ENCODE results near the gene ZCCHC2.

ZCCHC2 gene

DNA sequence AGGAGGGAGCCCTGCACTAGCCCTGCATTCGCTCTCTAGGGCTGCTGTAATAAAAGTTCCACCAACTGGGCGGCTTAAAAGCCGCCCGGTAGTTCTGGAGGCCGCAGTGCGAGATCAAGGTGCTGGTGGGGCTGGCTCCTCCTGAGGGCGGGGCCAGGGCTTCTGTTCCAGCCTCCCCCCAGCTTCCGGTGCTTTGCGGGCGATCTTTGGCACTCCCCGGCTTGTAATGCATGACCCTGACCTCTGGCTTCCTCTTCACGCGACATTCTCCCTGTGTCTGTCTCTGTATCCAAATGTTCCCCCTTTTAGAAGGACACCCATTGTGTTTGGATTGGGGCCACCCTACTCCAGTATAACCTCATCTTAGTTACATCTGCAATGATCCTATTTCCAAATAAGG lies 84.5 kb downstream of the ZCCHC2 start:
- Histone ChIP-seq H3K4me2 (ENCODE audit: low read length) (no peak overlapping the region), H3K9me3 (ENCODE audit: low read length) (no peaks in the 10 kb centered on the region), H3K27ac (ENCODE audit: low read depth, low read length, poor library complexity, severe bottlenecking) (no peak overlapping the region), H3K27me3 (ENCODE audit: insufficient read depth, low read length) (no peaks in the 10 kb centered on the region; the same call in 1 of the 2 replicates), H4K20me1 (ENCODE audit: insufficient read depth, low read length) (no peaks in the 10 kb centered on the region), H2AFZ (ENCODE audit: low read length) (no peak overlapping the region), H3F3A (ENCODE audit: insufficient read depth, low read length) (no peaks in the 10 kb centered on the region), H3K36me3 (ENCODE audit: insufficient read depth, low read length) (no peaks in the 10 kb centered on the region), H3K4me3 (ENCODE audit: low read depth, low read length, poor library complexity, severe bottlenecking) (no peak overlapping the region), H3K9me2 (ENCODE audit: low read depth, low read length) (no peaks in the 10 kb centered on the region), H3K4me1 (ENCODE audit: insufficient read depth, low read length, severe bottlenecking) (no peaks in the 10 kb centered on the region), H3K79me2 (ENCODE audit: insufficient read depth, low read length) (no peaks in the 10 kb centered on the region), H3K9ac (ENCODE audit: low read length) (no peak overlapping the region)
- TF ChIP-seq EZH2 (IDR thresholded peaks at IDR 0.05; ENCODE audit: borderline replicate concordance, low read length) = no peak
- TF ChIP-seq, protein P1, sequence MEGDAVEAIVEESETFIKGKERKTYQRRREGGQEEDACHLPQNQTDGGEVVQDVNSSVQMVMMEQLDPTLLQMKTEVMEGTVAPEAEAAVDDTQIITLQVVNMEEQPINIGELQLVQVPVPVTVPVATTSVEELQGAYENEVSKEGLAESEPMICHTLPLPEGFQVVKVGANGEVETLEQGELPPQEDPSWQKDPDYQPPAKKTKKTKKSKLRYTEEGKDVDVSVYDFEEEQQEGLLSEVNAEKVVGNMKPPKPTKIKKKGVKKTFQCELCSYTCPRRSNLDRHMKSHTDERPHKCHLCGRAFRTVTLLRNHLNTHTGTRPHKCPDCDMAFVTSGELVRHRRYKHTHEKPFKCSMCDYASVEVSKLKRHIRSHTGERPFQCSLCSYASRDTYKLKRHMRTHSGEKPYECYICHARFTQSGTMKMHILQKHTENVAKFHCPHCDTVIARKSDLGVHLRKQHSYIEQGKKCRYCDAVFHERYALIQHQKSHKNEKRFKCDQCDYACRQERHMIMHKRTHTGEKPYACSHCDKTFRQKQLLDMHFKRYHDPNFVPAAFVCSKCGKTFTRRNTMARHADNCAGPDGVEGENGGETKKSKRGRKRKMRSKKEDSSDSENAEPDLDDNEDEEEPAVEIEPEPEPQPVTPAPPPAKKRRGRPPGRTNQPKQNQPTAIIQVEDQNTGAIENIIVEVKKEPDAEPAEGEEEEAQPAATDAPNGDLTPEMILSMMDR (IDR thresholded peaks at IDR 0.05; ENCODE audit: low read length) = no peak

DNA sequence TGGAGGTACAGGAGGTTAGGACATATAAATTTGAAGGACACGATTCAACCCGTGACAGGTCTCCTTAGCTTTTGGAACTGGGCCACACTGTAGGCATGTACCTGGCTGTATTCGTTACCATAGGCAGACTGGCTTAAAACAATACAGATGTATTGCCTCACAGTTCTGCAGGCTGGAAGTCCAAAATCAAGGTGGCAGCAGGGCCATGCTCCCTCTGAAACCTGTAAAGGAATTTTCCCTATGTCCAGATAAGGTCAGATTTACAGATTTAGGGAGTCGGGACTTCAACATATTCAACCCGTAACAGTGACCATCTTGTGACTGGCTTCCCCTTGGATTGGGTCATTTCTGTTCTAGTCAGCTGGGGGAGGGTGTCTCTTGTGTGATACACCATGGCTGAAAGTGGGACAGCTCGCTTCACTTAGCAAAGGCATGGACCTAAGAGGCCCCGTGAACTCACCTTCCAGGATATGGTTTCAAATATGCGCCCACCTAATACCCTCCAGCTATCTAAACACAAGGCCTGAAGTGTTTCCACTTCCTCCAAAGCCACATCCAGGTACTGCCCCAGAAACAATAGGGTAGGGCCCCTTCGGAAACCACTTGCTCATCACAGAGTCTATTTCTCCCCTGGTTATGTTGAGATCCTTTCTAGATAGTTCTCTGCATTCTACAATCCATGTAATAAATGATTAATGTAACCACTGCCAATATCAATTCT lies 85.0 kb downstream of the ZCCHC2 start:
- H2AFZ ChIP-seq (ENCODE audit: low read length) = no peak overlapping the region
- H3K36me3 ChIP-seq (ENCODE audit: insufficient read depth, low read length) = no peaks in the 10 kb centered on the region
- H3K9ac ChIP-seq (ENCODE audit: low read length) = no peak overlapping the region
- no peak for TF ChIP-seq EZH2 (IDR thresholded peaks at IDR 0.05; ENCODE audit: borderline replicate concordance, low read length)
- TF ChIP-seq, protein P1 (IDR thresholded peaks at IDR 0.05; ENCODE audit: low read length) = no peak
- H3K79me2 ChIP-seq (ENCODE audit: insufficient read depth, low read length) = no peaks in the 10 kb centered on the region
- no peaks in the 10 kb centered on the region for H3K9me2 ChIP-seq (ENCODE audit: low read depth, low read length)
- H3F3A ChIP-seq (ENCODE audit: insufficient read depth, low read length) = no peaks in the 10 kb centered on the region
- no peak overlapping the region for H3K4me3 ChIP-seq (ENCODE audit: low read depth, low read length, poor library complexity, severe bottlenecking)
- H3K9me3 ChIP-seq (ENCODE audit: low read length) = no peaks in the 10 kb centered on the region
- no peaks in the 10 kb centered on the region; the same call in 1 of the 2 replicates for H3K27me3 ChIP-seq (ENCODE audit: insufficient read depth, low read length)
- no peak overlapping the region for H3K4me2 ChIP-seq (ENCODE audit: low read length)
- no peaks in the 10 kb centered on the region for H3K4me1 ChIP-seq (ENCODE audit: insufficient read depth, low read length, severe bottlenecking)
- H4K20me1 ChIP-seq (ENCODE audit: insufficient read depth, low read length) = no peaks in the 10 kb centered on the region
- no peak overlapping the region for H3K27ac ChIP-seq (ENCODE audit: low read depth, low read length, poor library complexity, severe bottlenecking)

DNA sequence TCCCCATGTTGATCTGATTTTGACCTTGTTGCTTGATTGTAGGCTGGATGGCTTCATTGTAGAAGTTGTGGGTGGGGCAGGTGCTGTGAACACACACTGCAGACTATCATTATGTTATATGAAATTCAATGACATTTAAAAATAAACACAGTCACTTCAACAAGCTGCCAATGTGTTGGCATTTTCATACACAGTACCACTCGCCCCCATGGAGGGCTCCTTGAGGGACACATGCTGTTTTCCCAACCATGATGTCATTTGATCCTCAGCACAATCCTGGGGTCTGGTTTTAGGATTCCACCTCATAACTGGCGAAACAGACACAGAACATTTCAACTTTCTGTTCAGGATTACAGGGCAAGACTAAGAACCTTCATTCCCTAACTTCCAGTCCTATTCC lies 86.9 kb downstream of the ZCCHC2 start:
- Histone ChIP-seq H4K20me1 (ENCODE audit: insufficient read depth, low read length) (no peaks in the 10 kb centered on the region), H3K9me2 (ENCODE audit: low read depth, low read length) (no peaks in the 10 kb centered on the region), H3K36me3 (ENCODE audit: insufficient read depth, low read length) (no peaks in the 10 kb centered on the region), H3K9me3 (ENCODE audit: low read length) (no peaks in the 10 kb centered on the region), H3K4me2 (ENCODE audit: low read length) (no peak overlapping the region), H2AFZ (ENCODE audit: low read length) (no peak overlapping the region), H3K27ac (ENCODE audit: low read depth, low read length, poor library complexity, severe bottlenecking) (no peak overlapping the region), H3K4me1 (ENCODE audit: insufficient read depth, low read length, severe bottlenecking) (no peaks in the 10 kb centered on the region), H3K4me3 (ENCODE audit: low read depth, low read length, poor library complexity, severe bottlenecking) (no peak overlapping the region), H3K27me3 (ENCODE audit: insufficient read depth, low read length) (no peaks in the 10 kb centered on the region; the same call in 1 of the 2 replicates), H3K79me2 (ENCODE audit: insufficient read depth, low read length) (no peaks in the 10 kb centered on the region), H3F3A (ENCODE audit: insufficient read depth, low read length) (no peaks in the 10 kb centered on the region), H3K9ac (ENCODE audit: low read length) (no peak overlapping the region)
- no peak for TF ChIP-seq EZH2 (IDR thresholded peaks at IDR 0.05; ENCODE audit: borderline replicate concordance, low read length)
- TF ChIP-seq, protein P1 (IDR thresholded peaks at IDR 0.05; ENCODE audit: low read length) = no peak

Data from OCI-LY1 (cell line).